IMR-90 (cell line): ENCODE results near the gene LMLN. TPM values are rescaled to one million over a fixed set of nuclear protein-coding genes. Genes with fewer than 3 reads are reported as not detected.

Source experiments
- ATAC-seq: fragments of 200-7000 bp; cut with Tn5 transposase; 2 replicates; pipeline ENCODE4 v1.9.1; 2020; ENCODE audit warnings: low read depth, mild to moderate bottlenecking, moderate library complexity
- BruUV-seq: library from RNA; stranded (reverse); fragments of 400-500 nt; replicated peaks from 2 replicates; lab custom pipeline; 2021; lab: Mats Ljungman, UMichigan
- CTCF ChIA-PET: fragments of 300-600 bp; formaldehyde crosslinking; extraction: SDS; loops from one replicate; lab custom pipeline; 2021; ENCODE audit warnings: antibody characterized with exemption; lab: Yijun Ruan, JAX
- POLR2A ChIA-PET: fragments of 300-600 bp; sonication (Branson Sonifier 250); formaldehyde crosslinking; loops from one replicate; lab custom pipeline; 2022; ENCODE audit warnings: antibody characterized with exemption; ENCODE audit not compliant: unreplicated experiment; lab: Charles Lee
- DNase-seq: peaks from one replicate; pipeline ENCODE4 v3.0.0; 2013
- H2AFZ ChIP-seq: replicated peaks from 2 replicates; pipeline ENCODE3; 2013; ENCODE audit warnings: low read length, mild to moderate bottlenecking; ENCODE audit not compliant: poor library complexity
- H2AK5ac ChIP-seq: 2 replicates; pipeline ENCODE4 v1.6.1; 2013; ENCODE audit warnings: low read depth, low read length, inconsistent platforms
- H2AK9ac ChIP-seq: replicated peaks from 2 replicates; pipeline ENCODE3; 2013; ENCODE audit warnings: mild to moderate bottlenecking, low read depth, low read length, moderate library complexity; ENCODE audit not compliant: poor library complexity
- H2BK120ac ChIP-seq: 2 replicates; pipeline ENCODE4 v1.6.1; 2013; ENCODE audit warnings: low read depth, low read length, inconsistent platforms
- H2BK15ac ChIP-seq: 3 replicates; pipeline ENCODE4 v1.6.1; 2013; ENCODE audit warnings: low read depth, low read length, inconsistent platforms
- H2BK20ac ChIP-seq: 2 replicates; pipeline ENCODE4 v1.6.1; 2013; ENCODE audit warnings: low read depth, mild to moderate bottlenecking, inconsistent platforms, low read length, moderate library complexity
- H2BK5ac ChIP-seq: 2 replicates; pipeline ENCODE4 v1.6.1; 2013; ENCODE audit warnings: mild to moderate bottlenecking, low read depth, low read length, inconsistent platforms; ENCODE audit not compliant: poor library complexity, severe bottlenecking
- H3K14ac ChIP-seq: replicated peaks from 2 replicates; pipeline ENCODE4 v1.6.1; 2013; ENCODE audit warnings: low read depth, low read length, inconsistent platforms
- H3K18ac ChIP-seq: 2 replicates; pipeline ENCODE4 v1.6.1; 2013; ENCODE audit warnings: low read depth, low read length, control low read depth
- H3K23ac ChIP-seq: 2 replicates; pipeline ENCODE4 v1.6.1; 2013; ENCODE audit warnings: low read depth, low read length, inconsistent platforms
- H3K27ac ChIP-seq: 2 replicates; pipeline ENCODE4 v1.5.1; 2013; ENCODE audit warnings: mild to moderate bottlenecking, control low read depth, low read length; ENCODE audit not compliant: insufficient read depth
- H3K27me3 ChIP-seq: 2 replicates; pipeline ENCODE4 v1.6.1; 2013; ENCODE audit warnings: low read length; ENCODE audit not compliant: control insufficient read depth, insufficient read depth
- H3K36me3 ChIP-seq: 2 replicates; pipeline ENCODE4 v1.6.1; 2013; ENCODE audit warnings: low read length, mixed read lengths; ENCODE audit not compliant: control insufficient read depth, insufficient read depth
- H3K4ac ChIP-seq: 2 replicates; pipeline ENCODE4 v1.6.1; 2013; ENCODE audit warnings: low read depth, low read length, inconsistent platforms
- H3K4me1 ChIP-seq: 2 replicates; pipeline ENCODE4 v1.6.1; 2013; ENCODE audit warnings: low read length, mixed read lengths; ENCODE audit not compliant: control insufficient read depth, insufficient read depth
- H3K4me2 ChIP-seq: 2 replicates; pipeline ENCODE4 v1.6.1; 2013; ENCODE audit warnings: low read depth, mild to moderate bottlenecking, control low read depth, low read length, moderate library complexity
- H3K4me3 ChIP-seq: 2 replicates; pipeline ENCODE4 v1.5.1; 2013; ENCODE audit warnings: low read depth, mild to moderate bottlenecking, control low read depth, low read length, moderate library complexity; ENCODE audit not compliant: insufficient read depth
- H3K56ac ChIP-seq: 2 replicates; pipeline ENCODE4 v1.6.1; 2013; ENCODE audit warnings: low read length, inconsistent platforms; ENCODE audit not compliant: insufficient read depth; ENCODE audit errors: extremely low read depth
- H3K79me1 ChIP-seq, 2 experiments: 2 replicates each; pipeline ENCODE4 v1.6.1; 2013; ENCODE audit warnings: low read length in 2 of 2, inconsistent platforms in 1 of 2, low read depth in 1 of 2
- H3K9ac ChIP-seq: 2 replicates; pipeline ENCODE4 v1.6.1; 2013; ENCODE audit warnings: low read depth, low read length, control low read depth
- H3K9me1 ChIP-seq: 2 replicates; pipeline ENCODE4 v1.6.1; 2013; ENCODE audit warnings: low read length, inconsistent platforms; ENCODE audit not compliant: insufficient read depth
- H3K9me3 ChIP-seq: 2 replicates; pipeline ENCODE4 v1.6.1; 2013; ENCODE audit warnings: low read length; ENCODE audit not compliant: control insufficient read depth, insufficient read depth
- H4K20me1 ChIP-seq: 2 replicates; pipeline ENCODE4 v1.6.1; 2013; ENCODE audit warnings: low read length, inconsistent platforms; ENCODE audit not compliant: insufficient read depth
- H4K5ac ChIP-seq: 2 replicates; pipeline ENCODE4 v1.6.1; 2013; ENCODE audit warnings: mild to moderate bottlenecking, low read depth, low read length, control low read depth
- H4K8ac ChIP-seq, 2 experiments: 2 replicates each; pipeline ENCODE4 v1.6.1; 2013; ENCODE audit warnings: low read depth in 2 of 2, low read length in 2 of 2, control low read depth in 1 of 2, inconsistent platforms in 1 of 2
- H4K91ac ChIP-seq: 2 replicates; pipeline ENCODE4 v1.6.1; 2013; ENCODE audit warnings: low read depth, low read length, inconsistent platforms; ENCODE audit not compliant: insufficient read depth
- BHLHE40 ChIP-seq: fragments of 150-350 bp; IDR thresholded peaks from 2 replicates; pipeline ENCODE4 v1.6.1; 2016; ENCODE audit warnings: mild to moderate bottlenecking, low read depth, low read length
- CEBPB ChIP-seq: IDR thresholded peaks from 2 replicates; pipeline ENCODE4 v1.6.1; 2012; ENCODE audit warnings: low read depth, low read length, improper control_type of control experiment
- CHD1 ChIP-seq: IDR thresholded peaks from 2 replicates; pipeline ENCODE4 v1.6.1; 2012; ENCODE audit warnings: low read depth, low read length, improper control_type of control experiment
- FOS ChIP-seq: fragments of 150-350 bp; IDR thresholded peaks from 2 replicates; pipeline ENCODE4 v1.6.1; 2016; ENCODE audit warnings: low read depth, low read length
- MAFK ChIP-seq: IDR thresholded peaks from 2 replicates; pipeline ENCODE4 v1.6.1; 2012; ENCODE audit warnings: low read depth, low read length, improper control_type of control experiment
- MAZ ChIP-seq: IDR thresholded peaks from 2 replicates; pipeline ENCODE4 v1.6.1; 2012; ENCODE audit warnings: low read depth, mild to moderate bottlenecking, low read length, improper control_type of control experiment, moderate library complexity, borderline replicate concordance
- MXI1 ChIP-seq: IDR thresholded peaks from 2 replicates; pipeline ENCODE4 v1.6.1; 2012; ENCODE audit warnings: low read depth, mild to moderate bottlenecking, low read length, moderate library complexity, borderline replicate concordance
- NFE2L2 ChIP-seq: fragments of 150-350 bp; IDR thresholded peaks from 2 replicates; pipeline ENCODE4 v1.6.1; 2016; ENCODE audit warnings: low read depth, mild to moderate bottlenecking, low read length
- POLR2A ChIP-seq: IDR thresholded peaks from 2 replicates; pipeline ENCODE4 v1.6.1; 2012; ENCODE audit warnings: mild to moderate bottlenecking, low read depth, low read length
- RAD21 ChIP-seq: IDR thresholded peaks from 2 replicates; pipeline ENCODE4 v1.6.1; 2012; ENCODE audit warnings: low read length, improper control_type of control experiment
- RCOR1 ChIP-seq: IDR thresholded peaks from 2 replicates; pipeline ENCODE4 v1.6.1; 2012; ENCODE audit warnings: mild to moderate bottlenecking, low read length, improper control_type of control experiment; ENCODE audit not compliant: insufficient replicate concordance
- RFX5 ChIP-seq: IDR thresholded peaks from 2 replicates; pipeline ENCODE4 v1.8.0; 2012; ENCODE audit warnings: low read depth, mild to moderate bottlenecking, low read length, moderate library complexity
- SMC3 ChIP-seq: fragments of 150-350 bp; IDR thresholded peaks from 2 replicates; pipeline ENCODE4 v1.6.1; 2016; ENCODE audit warnings: low read depth, mild to moderate bottlenecking, antibody characterized with exemption, low read length, moderate library complexity
- WGBS, 2 experiments: methylation state at CpG; one replicate each; pipeline versions ENCODE4 v1.1.5 to v1.1.7; 2013; ENCODE audit warnings: missing lambda C conversion rate in 2 of 2; ENCODE audit not compliant: insufficient read length in 1 of 2; ENCODE audit errors: extremely low coverage in 2 of 2; 5-methylcytosine and 5-hydroxymethylcytosine counted together
- dilution Hi-C: fragments of 300-500 bp; cut with HindIII; formaldehyde crosslinking; loops from one replicate; pipeline ENCODE4 v1.14.3; 2018; ENCODE audit warnings: low sequenced_read_pairs; ENCODE audit not compliant: unreplicated experiment
- in situ Hi-C: fragments of 300-500 bp; cut with MboI; formaldehyde crosslinking; loops from 3 replicates; pipeline ENCODE4 v1.14.3; 2019; ENCODE audit warnings: low sequenced_read_pairs, inconsistent platforms, mixed read lengths
- intact Hi-C: fragments of 100-400 bp; cut with micrococcal nuclease; formaldehyde crosslinking; loops from 2 replicates; pipeline ENCODE4 v1.10.0; 2022
- polyA plus RNA-seq, 3 experiments: library from polyadenylated mRNA; depleted of rRNA; stranded (reverse); fragments of >200 nt; gene quantifications; 2 replicates each; pipeline ENCODE4 v1.2.3, GENCODE V29; 2012; ENCODE audit warnings: low replicate concordance in 1 of 3
- total RNA-seq: library from RNA; depleted of rRNA; stranded (reverse); fragments of >200 nt; gene quantifications from 2 replicates; pipeline ENCODE4 v1.2.3, GENCODE V29; 2012
- TF ChIP-seq, protein P1 (sequence below): fragments of 150-350 bp; IDR thresholded peaks from 2 replicates; pipeline ENCODE4 v1.6.1; 2017; ENCODE audit warnings: mild to moderate bottlenecking, antibody characterized with exemption, low read length, low read depth
- TF ChIP-seq, protein P2 (sequence below): conservative IDR thresholded peaks from 2 replicates; pipeline ENCODE4 v1.5.1; 2012; ENCODE audit warnings: mild to moderate bottlenecking, low read depth, low read length, improper control_type of control experiment
- TF ChIP-seq, protein P3 (sequence below): fragments of 150-350 bp; IDR thresholded peaks from 2 replicates; pipeline ENCODE4 v1.6.1; 2016; ENCODE audit warnings: low read depth, mild to moderate bottlenecking, low read length, moderate library complexity, borderline replicate concordance

LMLN gene
- total and polyA plus RNA-seq, 2 of the 4 experiments (the other 2 are of a cell fraction): 3.3 to 3.9 TPM

DNA sequence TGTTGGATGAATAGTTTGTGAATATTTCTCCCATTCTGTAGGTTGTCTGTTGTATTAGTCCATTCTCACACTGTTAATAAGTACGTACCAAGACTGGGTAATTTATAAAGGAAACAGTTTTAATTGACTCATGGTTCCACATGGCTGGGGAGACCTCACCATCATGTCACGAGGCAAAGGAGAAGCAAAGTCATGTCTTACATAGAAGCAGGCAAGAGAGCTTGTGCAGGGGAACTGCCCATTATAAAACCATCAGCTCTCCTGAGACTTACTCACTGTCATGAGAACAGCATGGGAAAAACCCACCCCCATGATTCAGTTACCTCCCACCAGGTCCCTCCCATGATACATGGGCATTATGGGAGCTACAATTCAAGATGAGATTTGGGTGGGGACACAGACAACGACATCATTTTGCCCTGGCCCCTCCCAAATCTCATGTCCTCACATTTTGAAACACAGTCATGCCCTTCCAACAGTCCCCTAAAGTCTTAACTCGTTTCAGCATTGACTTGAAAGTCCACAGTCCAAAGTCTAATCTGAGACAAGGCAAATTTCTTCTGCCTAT lies 133.2 kb downstream of the LMLN start:
- Histone ChIP-seq H3K23ac (no peak overlapping the region), H3K9me3 (no peaks in the 10 kb centered on the region), H3K4me2 (no peak overlapping the region), H2BK20ac (no peak overlapping the region), H3K36me3 (no peaks in the 10 kb centered on the region), H4K91ac (no peak overlapping the region), H4K20me1 (no peaks in the 10 kb centered on the region), H3K18ac (no peak overlapping the region), H2BK5ac (no peak overlapping the region), H4K5ac (no peak overlapping the region), H3K56ac (no peak overlapping the region), H2AK9ac (no peak overlapping the region), H3K9ac (no peak overlapping the region), H4K8ac (no peak overlapping the region), H3K9me1 (no peaks in the 10 kb centered on the region), H3K4me3 (no peak overlapping the region), H3K79me1 (no peaks in the 10 kb centered on the region), H3K4ac (no peak overlapping the region), H2AFZ (no peak overlapping the region), H3K4me1 (no peaks in the 10 kb centered on the region), H3K27ac (no peak overlapping the region), H3K14ac (no peak overlapping the region), H2AK5ac (no peak overlapping the region), H2BK15ac (no peak overlapping the region), H3K27me3 (peaks cover 18% of the 10 kb centered on the region), H2BK120ac (no peak overlapping the region)
- ChIA-PET POLR2A (no interaction called here), CTCF (no interaction called here)
- no peak for DNase-seq
- WGBS, 2 experiments: no CpG with 5 or more reads among the region's 4 CpGs
- in situ Hi-C loops (no loop called here), dilution Hi-C loops (no loop called here), intact Hi-C loops (no loop called here)
- no TSS peak for BruUV-seq
- ATAC-seq: no peak
- TF ChIP-seq MXI1: no peak
- TF ChIP-seq SMC3: no peak
- TF ChIP-seq RCOR1: no peak
- no peak for TF ChIP-seq FOS
- TF ChIP-seq RFX5: no peak
- TF ChIP-seq, protein P1, sequence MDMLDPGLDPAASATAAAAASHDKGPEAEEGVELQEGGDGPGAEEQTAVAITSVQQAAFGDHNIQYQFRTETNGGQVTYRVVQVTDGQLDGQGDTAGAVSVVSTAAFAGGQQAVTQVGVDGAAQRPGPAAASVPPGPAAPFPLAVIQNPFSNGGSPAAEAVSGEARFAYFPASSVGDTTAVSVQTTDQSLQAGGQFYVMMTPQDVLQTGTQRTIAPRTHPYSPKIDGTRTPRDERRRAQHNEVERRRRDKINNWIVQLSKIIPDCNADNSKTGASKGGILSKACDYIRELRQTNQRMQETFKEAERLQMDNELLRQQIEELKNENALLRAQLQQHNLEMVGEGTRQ: no peak
- TF ChIP-seq NFE2L2: no peak
- TF ChIP-seq CHD1: no peak
- no peak for TF ChIP-seq POLR2A
- TF ChIP-seq, protein P2, sequence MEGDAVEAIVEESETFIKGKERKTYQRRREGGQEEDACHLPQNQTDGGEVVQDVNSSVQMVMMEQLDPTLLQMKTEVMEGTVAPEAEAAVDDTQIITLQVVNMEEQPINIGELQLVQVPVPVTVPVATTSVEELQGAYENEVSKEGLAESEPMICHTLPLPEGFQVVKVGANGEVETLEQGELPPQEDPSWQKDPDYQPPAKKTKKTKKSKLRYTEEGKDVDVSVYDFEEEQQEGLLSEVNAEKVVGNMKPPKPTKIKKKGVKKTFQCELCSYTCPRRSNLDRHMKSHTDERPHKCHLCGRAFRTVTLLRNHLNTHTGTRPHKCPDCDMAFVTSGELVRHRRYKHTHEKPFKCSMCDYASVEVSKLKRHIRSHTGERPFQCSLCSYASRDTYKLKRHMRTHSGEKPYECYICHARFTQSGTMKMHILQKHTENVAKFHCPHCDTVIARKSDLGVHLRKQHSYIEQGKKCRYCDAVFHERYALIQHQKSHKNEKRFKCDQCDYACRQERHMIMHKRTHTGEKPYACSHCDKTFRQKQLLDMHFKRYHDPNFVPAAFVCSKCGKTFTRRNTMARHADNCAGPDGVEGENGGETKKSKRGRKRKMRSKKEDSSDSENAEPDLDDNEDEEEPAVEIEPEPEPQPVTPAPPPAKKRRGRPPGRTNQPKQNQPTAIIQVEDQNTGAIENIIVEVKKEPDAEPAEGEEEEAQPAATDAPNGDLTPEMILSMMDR: no peak
- TF ChIP-seq RAD21: no peak
- TF ChIP-seq BHLHE40: no peak
- no peak for TF ChIP-seq CEBPB
- TF ChIP-seq MAZ: no peak
- TF ChIP-seq, protein P3, sequence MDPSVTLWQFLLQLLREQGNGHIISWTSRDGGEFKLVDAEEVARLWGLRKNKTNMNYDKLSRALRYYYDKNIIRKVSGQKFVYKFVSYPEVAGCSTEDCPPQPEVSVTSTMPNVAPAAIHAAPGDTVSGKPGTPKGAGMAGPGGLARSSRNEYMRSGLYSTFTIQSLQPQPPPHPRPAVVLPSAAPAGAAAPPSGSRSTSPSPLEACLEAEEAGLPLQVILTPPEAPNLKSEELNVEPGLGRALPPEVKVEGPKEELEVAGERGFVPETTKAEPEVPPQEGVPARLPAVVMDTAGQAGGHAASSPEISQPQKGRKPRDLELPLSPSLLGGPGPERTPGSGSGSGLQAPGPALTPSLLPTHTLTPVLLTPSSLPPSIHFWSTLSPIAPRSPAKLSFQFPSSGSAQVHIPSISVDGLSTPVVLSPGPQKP: no peak
- no peak for TF ChIP-seq MAFK
